Measurements from ENCODE around the gene NIN.

Gene NIN

DNA sequence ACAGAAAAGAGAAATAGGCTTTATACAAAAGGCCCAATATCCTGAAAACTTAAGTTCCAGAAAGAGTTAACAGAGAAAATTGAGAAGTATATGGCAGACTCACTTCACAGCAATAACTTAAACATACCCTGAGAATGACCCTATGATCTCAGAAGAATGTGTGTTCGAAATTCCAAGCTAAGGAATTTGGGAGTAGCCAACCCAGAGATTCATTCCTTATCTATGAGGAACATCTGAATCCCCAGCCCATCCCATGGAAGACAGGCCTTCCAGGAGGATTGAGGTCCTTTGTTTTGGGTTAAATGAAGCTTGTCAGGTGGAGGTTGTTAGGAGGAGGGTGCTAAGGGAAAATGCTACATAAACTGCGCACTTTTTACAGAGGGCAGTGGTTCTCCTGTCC lies 155.4 kb downstream of the NIN start:
- ATAC-seq: peak; percentile 17; the same call in 2 of the 3 replicates
- TF ChIP-seq TOX (CRISPR knock-in tag; IDR thresholded peaks at IDR 0.05; ENCODE audit: borderline replicate concordance) (no peak), TCF4 (CRISPR knock-in tag; IDR thresholded peaks at IDR 0.05; ENCODE audit: borderline replicate concordance) (no peak), TSHZ2 (CRISPR knock-in tag; IDR thresholded peaks at IDR 0.05) (no peak), ZFP3 (CRISPR knock-in tag; IDR thresholded peaks at IDR 0.05) (no peak), ESRRG (CRISPR knock-in tag; IDR thresholded peaks at IDR 0.05) (no peak), OSR1 (CRISPR knock-in tag; IDR thresholded peaks at IDR 0.05) (no peak)
- TF ChIP-seq, protein P1, sequence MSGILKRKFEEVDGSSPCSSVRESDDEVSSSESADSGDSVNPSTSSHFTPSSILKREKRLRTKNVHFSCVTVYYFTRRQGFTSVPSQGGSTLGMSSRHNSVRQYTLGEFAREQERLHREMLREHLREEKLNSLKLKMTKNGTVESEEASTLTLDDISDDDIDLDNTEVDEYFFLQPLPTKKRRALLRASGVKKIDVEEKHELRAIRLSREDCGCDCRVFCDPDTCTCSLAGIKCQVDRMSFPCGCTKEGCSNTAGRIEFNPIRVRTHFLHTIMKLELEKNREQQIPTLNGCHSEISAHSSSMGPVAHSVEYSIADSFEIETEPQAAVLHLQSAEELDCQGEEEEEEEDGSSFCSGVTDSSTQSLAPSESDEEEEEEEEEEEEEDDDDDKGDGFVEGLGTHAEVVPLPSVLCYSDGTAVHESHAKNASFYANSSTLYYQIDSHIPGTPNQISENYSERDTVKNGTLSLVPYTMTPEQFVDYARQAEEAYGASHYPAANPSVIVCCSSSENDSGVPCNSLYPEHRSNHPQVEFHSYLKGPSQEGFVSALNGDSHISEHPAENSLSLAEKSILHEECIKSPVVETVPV (CRISPR knock-in tag; IDR thresholded peaks at IDR 0.05): no peak

- TF ChIP-seq ZC3H10 (CRISPR knock-in tag; IDR thresholded peaks at IDR 0.05) (no peak), SNAI2 (CRISPR knock-in tag; IDR thresholded peaks at IDR 0.05) (no peak), CSDC2 (CRISPR knock-in tag; IDR thresholded peaks at IDR 0.05) (no peak), OSR1 (CRISPR knock-in tag; IDR thresholded peaks at IDR 0.05) (no peak), ARNTL (CRISPR knock-in tag; IDR thresholded peaks at IDR 0.05; ENCODE audit: borderline replicate concordance, low read depth) (no peak), ISL1 (CRISPR knock-in tag; IDR thresholded peaks at IDR 0.05) (no peak), PPARA (CRISPR knock-in tag; IDR thresholded peaks at IDR 0.05; ENCODE audit: borderline replicate concordance) (no peak), TCF4 (CRISPR knock-in tag; IDR thresholded peaks at IDR 0.05; ENCODE audit: borderline replicate concordance) (no peak), ZFP30 (CRISPR knock-in tag; IDR thresholded peaks at IDR 0.05) (no peak), POU6F1 (CRISPR knock-in tag; IDR thresholded peaks at IDR 0.05; ENCODE audit: borderline replicate concordance, low read depth) (no peak), BACH2 (CRISPR knock-in tag; IDR thresholded peaks at IDR 0.05; ENCODE audit: borderline replicate concordance) (no peak), PATZ1 (CRISPR knock-in tag; IDR thresholded peaks at IDR 0.05; ENCODE audit: borderline replicate concordance) (no peak), RARB (CRISPR knock-in tag; IDR thresholded peaks at IDR 0.05) (no peak), GLIS3 (CRISPR knock-in tag; IDR thresholded peaks at IDR 0.05) (no peak), TOX (CRISPR knock-in tag; IDR thresholded peaks at IDR 0.05; ENCODE audit: borderline replicate concordance) (no peak), ZFP3 (CRISPR knock-in tag; IDR thresholded peaks at IDR 0.05) (no peak), ZNF565 (CRISPR knock-in tag; conservative IDR thresholded peaks at IDR 0.05; ENCODE audit: low read depth) (no peak)
- TF ChIP-seq, protein P2, sequence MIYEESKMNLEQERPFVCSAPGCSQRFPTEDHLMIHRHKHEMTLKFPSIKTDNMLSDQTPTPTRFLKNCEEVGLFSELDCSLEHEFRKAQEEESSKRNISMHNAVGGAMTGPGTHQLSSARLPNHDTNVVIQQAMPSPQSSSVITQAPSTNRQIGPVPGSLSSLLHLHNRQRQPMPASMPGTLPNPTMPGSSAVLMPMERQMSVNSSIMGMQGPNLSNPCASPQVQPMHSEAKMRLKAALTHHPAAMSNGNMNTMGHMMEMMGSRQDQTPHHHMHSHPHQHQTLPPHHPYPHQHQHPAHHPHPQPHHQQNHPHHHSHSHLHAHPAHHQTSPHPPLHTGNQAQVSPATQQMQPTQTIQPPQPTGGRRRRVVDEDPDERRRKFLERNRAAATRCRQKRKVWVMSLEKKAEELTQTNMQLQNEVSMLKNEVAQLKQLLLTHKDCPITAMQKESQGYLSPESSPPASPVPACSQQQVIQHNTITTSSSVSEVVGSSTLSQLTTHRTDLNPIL (CRISPR knock-in tag; IDR thresholded peaks at IDR 0.05; ENCODE audit: low read depth): no peak
- no peak for ATAC-seq
Measured at GRCh38 chr14:50670866-50671256, 160.1 kb downstream of the NIN start.

DNA sequence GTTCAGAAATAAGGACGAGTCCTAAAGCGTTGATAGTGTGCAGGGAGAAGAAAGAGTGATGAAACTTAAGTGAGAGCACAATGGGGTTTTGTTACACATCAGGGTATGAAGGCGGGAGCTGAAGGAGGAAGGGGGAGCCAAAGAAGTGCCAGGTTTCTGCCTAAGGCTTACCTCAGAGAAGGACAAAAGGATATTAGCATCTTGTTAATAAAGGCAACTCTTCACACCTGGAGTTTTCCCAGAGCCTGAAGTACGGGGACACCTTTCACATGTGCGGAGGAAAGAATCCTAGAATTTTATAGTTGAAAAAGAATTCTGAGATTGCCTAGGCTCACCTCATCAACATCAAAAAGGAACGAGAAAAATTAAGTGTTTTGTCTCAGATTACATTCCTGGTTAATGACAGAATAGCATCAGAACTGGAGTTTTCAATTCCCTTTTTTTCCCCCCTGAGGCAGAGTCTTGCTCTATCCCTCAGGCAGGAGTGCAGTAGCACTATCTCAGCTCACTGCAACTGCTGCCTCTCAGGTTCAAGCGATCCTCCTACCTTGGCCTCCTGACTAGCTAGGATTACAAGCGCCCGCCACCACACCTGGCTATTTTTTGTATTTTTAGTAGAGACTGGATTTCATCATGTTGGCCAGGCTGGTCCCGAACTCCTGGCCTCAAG lies 160.6 kb downstream of the NIN start:
- no peak for ATAC-seq
- TF ChIP-seq POU6F1 (CRISPR knock-in tag; IDR thresholded peaks at IDR 0.05; ENCODE audit: borderline replicate concordance, low read depth) (no peak), TCF4 (CRISPR knock-in tag; IDR thresholded peaks at IDR 0.05; ENCODE audit: borderline replicate concordance) (no peak), RARB (CRISPR knock-in tag; IDR thresholded peaks at IDR 0.05) (no peak), ZFP30 (CRISPR knock-in tag; IDR thresholded peaks at IDR 0.05) (no peak), PPARA (CRISPR knock-in tag; IDR thresholded peaks at IDR 0.05; ENCODE audit: borderline replicate concordance) (no peak), CSDC2 (CRISPR knock-in tag; IDR thresholded peaks at IDR 0.05) (no peak), BACH2 (CRISPR knock-in tag; IDR thresholded peaks at IDR 0.05; ENCODE audit: borderline replicate concordance) (no peak), ZNF8 (CRISPR knock-in tag; IDR thresholded peaks at IDR 0.05) (no peak), GLIS3 (CRISPR knock-in tag; IDR thresholded peaks at IDR 0.05) (no peak)

Measured in SK-N-SH treated with all-trans-retinoic acid at 6 μM for 48 hours (cell line).